ENCODE data around the gene OVAAL. TPM values are rescaled to one million over a fixed set of nuclear protein-coding genes. Genes with fewer than 3 reads are reported as not detected.

OVAAL gene
- polyA plus RNA-seq, 3 donors = not detected

- Mint-ChIP-seq H3K4me1 (no peaks in the 10 kb centered on the region), H3K4me3 (no peak overlapping the region), H3K27ac (no peak overlapping the region), H3K9me3 (no peaks in the 10 kb centered on the region), H3K27me3 (ENCODE audit: low read depth in 3 of 3) (peaks cover 1 to 3% (median 3%) of the 10 kb centered on the region in 3 donors), H3K36me3 (no peaks in the 10 kb centered on the region)
- no peaks in the 10 kb centered on the region for H4K20me1 ChIP-seq (ENCODE audit: insufficient read depth, low read length)
- no peak overlapping the region for H3K27ac ChIP-seq (ENCODE audit: low read depth in 1 of 2, low read length in 2 of 2)
- no peak for DNase-seq
- H2AFZ ChIP-seq (ENCODE audit: insufficient read depth, low read depth, low read length, poor library complexity, severe bottlenecking) = no peak overlapping the region
- no peak for TF ChIP-seq CTCF (IDR thresholded peaks at IDR 0.05)
- H3K4me2 ChIP-seq (replicated peaks; ENCODE audit: extremely low read depth, low read length, poor library complexity, severe bottlenecking) = no peak overlapping the region
- no peak overlapping the region for H3K4me3 ChIP-seq (replicated peaks in 1 of 3; ENCODE audit: low read depth in 2 of 3, low read length in 3 of 3)
- no CpG with 5 or more reads among the region's 2 CpGs for WGBS (ENCODE audit: insufficient coverage)
- no peaks in the 10 kb centered on the region for H3K4me1 ChIP-seq (ENCODE audit: control insufficient read depth in 1 of 2, insufficient read depth in 2 of 2, low read length in 2 of 2)
- H3K27me3 ChIP-seq (ENCODE audit: control insufficient read depth in 2 of 2, insufficient read depth in 2 of 2, low read length in 2 of 2) = no peaks in the 10 kb centered on the region
- intact Hi-C loops (cut with micrococcal nuclease) = loop anchor here in 1 of 2 donors (2.0 kb wide), 1 partner anchor 53 kb away; no protein-coding TSS in a partner anchor
- H3K36me3 ChIP-seq (replicated peaks in 1 of 2; ENCODE audit: control insufficient read depth in 1 of 2, insufficient read depth in 2 of 2, low read length in 2 of 2) = no peaks in the 10 kb centered on the region
- no peak overlapping the region for H3K9ac ChIP-seq (ENCODE audit: insufficient read depth, low read length, poor library complexity, severe bottlenecking)
- no peaks in the 10 kb centered on the region for H3K9me3 ChIP-seq (replicated peaks in 1 of 2; ENCODE audit: control insufficient read depth in 1 of 2, insufficient read depth in 1 of 2, low read length in 2 of 2)
- H3K79me2 ChIP-seq (ENCODE audit: insufficient read depth, low read length) = no peaks in the 10 kb centered on the region
Measured at GRCh38 chr1:180595966-180596365, 37.2 kb downstream of the OVAAL start.

GRCh38 chr1:180597520-180597919 is 38.8 kb downstream of the OVAAL start:
- no peak for TF ChIP-seq CTCF (IDR thresholded peaks at IDR 0.05)
- intact Hi-C loops (cut with micrococcal nuclease) = no loop called here

More at GRCh38 chr1:180597520-180597919, 38.8 kb downstream of the OVAAL start:
- no peaks in the 10 kb centered on the region for H3K4me1 ChIP-seq (ENCODE audit: control insufficient read depth in 1 of 2, insufficient read depth in 2 of 2, low read length in 2 of 2)
- H3K27me3 Mint-ChIP-seq (ENCODE audit: low read depth in 3 of 3) = peaks cover 1 to 5% (median 3%) of the 10 kb centered on the region in 3 donors
- H4K20me1 ChIP-seq (ENCODE audit: insufficient read depth, low read length) = no peaks in the 10 kb centered on the region
- no peaks in the 10 kb centered on the region for H3K27me3 ChIP-seq (ENCODE audit: control insufficient read depth in 2 of 2, insufficient read depth in 2 of 2, low read length in 2 of 2)
- no peak overlapping the region for H3K4me3 ChIP-seq (replicated peaks in 1 of 3; ENCODE audit: low read depth in 2 of 3, low read length in 3 of 3)
- H3K4me3 Mint-ChIP-seq = no peak overlapping the region
- H3K79me2 ChIP-seq (ENCODE audit: insufficient read depth, low read length) = no peaks in the 10 kb centered on the region
- no peak for DNase-seq
- H3K4me1 Mint-ChIP-seq = no peaks in the 10 kb centered on the region
- no peaks in the 10 kb centered on the region for H3K36me3 ChIP-seq (replicated peaks in 1 of 2; ENCODE audit: control insufficient read depth in 1 of 2, insufficient read depth in 2 of 2, low read length in 2 of 2)
- H2AFZ ChIP-seq (ENCODE audit: insufficient read depth, low read depth, low read length, poor library complexity, severe bottlenecking) = no peak overlapping the region
- no peak overlapping the region for H3K27ac Mint-ChIP-seq
- no peaks in the 10 kb centered on the region for H3K9me3 ChIP-seq (replicated peaks in 1 of 2; ENCODE audit: control insufficient read depth in 1 of 2, insufficient read depth in 1 of 2, low read length in 2 of 2)
- H3K9me3 Mint-ChIP-seq = no peaks in the 10 kb centered on the region
- H3K36me3 Mint-ChIP-seq = no peaks in the 10 kb centered on the region
- H3K27ac ChIP-seq (ENCODE audit: low read depth in 1 of 2, low read length in 2 of 2) = no peak overlapping the region
- H3K9ac ChIP-seq (ENCODE audit: insufficient read depth, low read length, poor library complexity, severe bottlenecking) = no peak overlapping the region
- no peak overlapping the region for H3K4me2 ChIP-seq (replicated peaks; ENCODE audit: extremely low read depth, low read length, poor library complexity, severe bottlenecking)

Data from CD14-positive monocyte (primary cell).